CD4-positive, alpha-beta T cell treated with Interleukin-15 for 4 hours (primary cell): ENCODE measurements around the gene MLH1.
"Not testable (repeated sequence)": the region's sequence is repeated elsewhere in the genome, so short reads cannot be mapped to it uniquely, and the experiment has no call there.

Source experiments
- DNase-seq: peaks from one replicate; pipeline ENCODE4 v3.0.0-alpha.2; 2020; ENCODE audit warnings: low spot score

The MLH1 gene

DNA sequence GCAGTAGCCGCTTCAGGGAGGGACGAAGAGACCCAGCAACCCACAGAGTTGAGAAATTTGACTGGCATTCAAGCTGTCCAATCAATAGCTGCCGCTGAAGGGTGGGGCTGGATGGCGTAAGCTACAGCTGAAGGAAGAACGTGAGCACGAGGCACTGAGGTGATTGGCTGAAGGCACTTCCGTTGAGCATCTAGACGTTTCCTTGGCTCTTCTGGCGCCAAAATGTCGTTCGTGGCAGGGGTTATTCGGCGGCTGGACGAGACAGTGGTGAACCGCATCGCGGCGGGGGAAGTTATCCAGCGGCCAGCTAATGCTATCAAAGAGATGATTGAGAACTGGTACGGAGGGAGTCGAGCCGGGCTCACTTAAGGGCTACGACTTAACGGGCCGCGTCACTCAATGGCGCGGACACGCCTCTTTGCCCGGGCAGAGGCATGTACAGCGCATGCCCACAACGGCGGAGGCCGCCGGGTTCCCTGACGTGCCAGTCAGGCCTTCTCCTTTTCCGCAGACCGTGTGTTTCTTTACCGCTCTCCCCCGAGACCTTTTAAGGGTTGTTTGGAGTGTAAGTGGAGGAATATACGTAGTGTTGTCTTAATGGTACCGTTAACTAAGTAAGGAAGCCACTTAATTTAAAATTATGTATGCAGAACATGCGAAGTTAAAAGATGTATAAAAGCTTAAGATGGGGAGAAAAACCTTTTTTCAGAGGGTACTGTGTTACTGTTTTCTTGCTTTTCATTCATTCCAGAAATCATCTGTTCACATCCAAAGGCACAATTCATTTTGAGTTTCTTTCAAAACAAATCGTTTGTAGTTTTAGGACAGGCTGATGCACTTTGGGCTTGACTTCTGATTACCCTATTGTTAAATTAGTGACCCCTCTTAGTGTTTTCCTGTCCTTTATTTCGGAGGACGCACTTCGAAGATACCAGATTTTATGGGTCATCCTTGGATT, at the start of gene MLH1:
Gene MLH1 (plus strand): TSS at position 193 of the 958 bp plus-strand sequence. CDS start 30 bp downstream, at position 223.
- DNase-seq: peak; percentile 100

DNA sequence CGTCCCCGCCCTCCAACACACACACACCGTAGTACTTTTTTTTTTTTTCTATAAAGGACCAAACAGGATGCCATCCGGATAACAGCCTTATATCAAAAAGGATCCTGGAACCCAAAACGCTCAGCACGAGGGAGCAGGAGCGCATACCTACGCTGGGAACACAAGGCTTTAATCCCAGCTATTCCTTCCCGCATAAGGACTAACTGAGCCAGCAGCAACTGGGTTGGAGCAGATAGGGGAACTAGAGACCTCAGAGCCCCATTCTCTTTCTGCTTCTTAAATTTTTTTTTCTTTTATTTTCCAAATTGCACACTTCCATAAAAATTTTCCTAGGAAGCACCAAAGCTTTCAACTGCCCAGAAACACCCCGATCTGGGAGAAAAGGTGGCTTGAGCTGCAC, 49.7 kb upstream of the MLH1 start:
- no peak for DNase-seq

DNA sequence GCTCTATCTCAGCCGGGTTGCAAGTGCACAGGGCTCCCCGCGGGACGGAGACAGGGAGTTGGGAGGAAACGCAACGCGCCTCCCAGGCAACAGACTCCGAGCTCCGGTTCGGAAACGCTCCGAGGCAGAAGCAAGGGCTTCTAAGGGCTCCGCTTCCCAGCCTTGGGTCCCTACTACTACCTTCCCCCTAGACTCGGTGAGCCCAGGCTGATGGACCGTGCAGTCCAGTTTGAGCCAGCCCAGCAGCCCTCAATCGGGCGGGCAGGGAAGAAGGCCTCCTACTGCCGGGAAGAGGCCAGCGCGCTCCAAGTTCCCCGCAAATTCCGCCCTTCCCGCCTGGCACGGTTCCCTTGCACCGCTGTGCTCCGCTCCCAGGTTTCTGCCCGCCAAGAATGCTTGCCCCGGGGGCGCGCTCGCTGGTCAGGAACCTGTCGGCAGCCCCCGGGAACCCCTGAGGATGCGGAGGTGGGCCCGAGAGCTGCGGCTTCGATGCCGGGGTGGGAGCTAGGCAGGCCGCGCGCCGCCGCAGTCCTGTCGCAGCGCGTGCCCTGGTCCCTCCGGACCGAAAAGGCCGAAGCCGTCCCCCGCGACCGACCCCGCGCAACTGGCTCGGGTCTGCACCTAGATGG, 49.2 kb upstream of the MLH1 start:
- no peak for DNase-seq

DNA sequence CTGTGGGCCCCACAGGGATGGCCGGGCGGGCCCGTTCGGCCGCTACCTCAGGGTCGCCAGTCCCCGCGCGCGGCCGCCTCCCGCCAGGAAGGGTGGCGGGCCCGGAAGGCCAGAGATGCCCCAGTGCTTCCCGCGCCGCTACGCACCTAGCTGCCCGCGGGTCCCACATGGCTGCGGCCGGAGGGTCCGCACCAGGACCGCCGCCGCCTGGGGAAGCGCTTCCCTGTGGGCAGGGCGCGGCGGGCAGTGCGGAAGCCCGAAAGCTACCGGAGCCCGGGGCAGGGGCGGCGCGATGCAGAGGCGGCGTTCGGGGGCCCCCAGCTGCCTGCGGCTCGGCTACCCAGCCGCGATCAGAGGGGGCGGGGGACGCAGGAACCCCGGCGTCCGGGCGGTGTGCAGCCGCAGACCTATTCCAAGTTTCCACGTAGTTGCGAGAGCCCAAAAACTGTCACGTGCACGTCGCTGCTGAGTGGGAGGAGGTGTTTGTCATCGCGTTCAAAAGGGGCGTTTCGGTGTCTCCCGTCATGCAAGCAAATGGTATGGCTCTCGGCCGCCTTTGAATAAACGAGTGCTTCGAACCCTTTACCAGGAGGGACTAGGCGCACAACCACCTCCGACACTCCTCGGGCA, 48.6 kb upstream of the MLH1 start, which contains the start of gene TRANK1:
Gene TRANK1 (minus strand): TSS at position 414 of the 630 bp plus-strand sequence. CDS start 245 bp downstream, at position 169.
- DNase-seq: peak; percentile 80

DNA sequence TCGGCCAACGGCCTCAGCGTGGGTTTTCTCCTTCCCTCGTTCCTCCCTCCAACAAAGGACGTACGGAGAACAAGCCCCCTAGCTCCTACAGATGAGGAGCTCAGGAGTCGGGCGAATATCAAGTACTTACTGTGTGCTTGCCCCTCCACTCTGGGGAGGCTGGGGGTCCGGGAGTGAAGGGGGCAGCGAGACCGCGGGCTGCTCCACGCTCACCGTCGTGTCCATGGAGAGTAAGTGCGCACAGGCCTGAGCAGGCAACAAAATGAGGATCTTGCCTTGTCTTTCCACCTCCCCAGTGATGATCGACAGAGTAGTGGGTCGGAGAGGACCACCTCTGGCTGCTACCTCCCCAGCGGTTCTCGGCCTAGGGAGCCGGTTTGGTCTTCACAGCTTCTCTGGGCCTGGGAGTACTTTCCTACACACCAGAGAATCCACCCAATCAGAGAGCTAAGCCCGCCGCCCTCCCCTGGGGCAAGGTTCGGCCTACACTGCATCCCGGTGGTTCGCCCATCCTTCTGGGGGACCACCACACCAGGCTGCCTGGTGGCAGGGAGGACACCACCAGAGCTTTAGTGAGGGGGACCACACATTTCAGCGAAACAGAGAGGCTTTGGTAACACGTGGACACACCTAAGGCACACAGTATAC, 47.9 kb upstream of the MLH1 start:
- no peak for DNase-seq

DNA sequence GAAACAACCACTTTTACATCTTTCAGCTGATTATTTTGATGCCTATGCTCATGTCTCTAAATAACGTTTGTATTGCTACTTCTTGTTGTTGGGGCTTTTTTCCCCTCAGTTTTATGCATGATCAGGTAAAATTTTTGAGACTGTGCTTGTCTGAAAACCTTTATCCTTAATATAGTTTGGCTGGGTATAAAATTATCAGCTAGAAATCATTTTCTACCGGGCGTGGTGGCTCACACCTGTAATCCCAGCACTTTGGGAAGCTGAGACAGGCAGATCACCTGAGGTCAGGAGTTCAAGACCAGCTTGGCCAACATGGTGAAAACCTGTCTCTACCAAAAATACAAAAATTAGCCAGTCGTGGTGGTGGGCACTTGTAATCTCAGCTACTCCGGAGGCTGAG, 45.5 kb upstream of the MLH1 start:
- not testable (repeated sequence) for DNase-seq

DNA sequence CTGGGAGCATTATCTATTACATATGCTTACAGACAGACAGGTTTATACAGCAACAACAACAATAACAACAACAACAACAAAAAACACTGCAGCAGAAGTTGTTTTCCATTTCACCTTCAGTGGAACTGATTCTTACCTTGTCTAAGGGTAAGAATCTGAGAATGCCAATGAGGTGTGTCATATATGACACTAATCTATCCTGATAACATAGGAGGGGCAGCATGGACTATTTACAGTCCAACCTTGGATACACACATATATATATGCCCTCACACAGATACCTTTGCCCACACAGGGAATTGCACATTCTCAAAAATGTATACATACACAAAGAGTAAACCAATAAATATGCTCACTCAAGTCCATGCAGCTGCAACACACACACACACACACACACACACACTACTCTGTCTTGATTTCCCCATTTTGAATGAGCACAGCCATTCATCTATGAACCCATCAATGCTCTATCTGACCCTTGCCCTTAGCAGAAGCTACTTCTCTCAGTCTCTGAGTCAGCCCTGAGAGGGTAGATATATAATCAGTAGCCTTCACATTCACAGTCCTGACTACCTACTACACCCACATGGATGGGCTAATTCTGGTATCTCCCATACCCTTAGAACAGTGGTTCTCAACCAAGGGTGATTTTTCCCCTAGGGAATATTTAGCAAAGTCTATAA, 38.7 kb upstream of the MLH1 start:
- no peak for DNase-seq

DNA sequence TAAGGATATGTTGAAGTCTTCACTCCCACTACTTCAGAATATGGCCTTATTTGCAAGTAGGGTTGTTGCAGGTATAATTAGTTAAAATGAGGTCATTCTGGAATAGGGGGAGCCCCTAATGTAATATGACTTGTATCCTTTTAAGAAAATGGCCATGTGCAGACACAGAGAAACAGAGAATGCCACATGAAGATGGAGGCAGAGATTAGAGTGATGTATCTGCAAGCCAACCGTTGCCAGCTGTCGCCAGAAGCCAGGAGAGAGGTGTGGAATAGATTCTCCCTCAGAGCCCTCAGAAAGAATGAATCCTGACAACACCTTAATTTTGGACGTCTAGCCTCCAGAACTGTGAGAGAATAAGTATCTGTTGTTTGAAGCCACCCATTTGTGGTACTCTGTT, 37.2 kb upstream of the MLH1 start:
- no peak for DNase-seq

DNA sequence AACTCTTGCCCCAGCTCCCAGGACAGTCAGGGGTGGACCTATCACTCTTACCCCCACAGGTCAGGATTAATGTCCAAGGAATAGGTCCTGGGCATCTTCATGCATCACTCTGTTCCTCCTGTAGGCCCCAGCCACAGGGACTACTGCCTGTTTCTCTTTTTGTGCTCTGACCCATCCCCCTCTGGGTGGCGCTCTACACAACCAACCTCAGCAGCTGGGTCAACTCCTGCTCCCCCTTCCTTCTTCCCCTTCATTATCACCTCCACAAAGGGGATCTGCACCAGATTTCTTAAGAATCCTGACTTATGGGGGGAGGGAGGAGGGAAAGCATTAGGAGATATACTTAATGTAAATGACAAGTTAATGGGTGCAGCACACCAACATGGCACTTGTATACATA, 36.3 kb upstream of the MLH1 start:
- no peak for DNase-seq

DNA sequence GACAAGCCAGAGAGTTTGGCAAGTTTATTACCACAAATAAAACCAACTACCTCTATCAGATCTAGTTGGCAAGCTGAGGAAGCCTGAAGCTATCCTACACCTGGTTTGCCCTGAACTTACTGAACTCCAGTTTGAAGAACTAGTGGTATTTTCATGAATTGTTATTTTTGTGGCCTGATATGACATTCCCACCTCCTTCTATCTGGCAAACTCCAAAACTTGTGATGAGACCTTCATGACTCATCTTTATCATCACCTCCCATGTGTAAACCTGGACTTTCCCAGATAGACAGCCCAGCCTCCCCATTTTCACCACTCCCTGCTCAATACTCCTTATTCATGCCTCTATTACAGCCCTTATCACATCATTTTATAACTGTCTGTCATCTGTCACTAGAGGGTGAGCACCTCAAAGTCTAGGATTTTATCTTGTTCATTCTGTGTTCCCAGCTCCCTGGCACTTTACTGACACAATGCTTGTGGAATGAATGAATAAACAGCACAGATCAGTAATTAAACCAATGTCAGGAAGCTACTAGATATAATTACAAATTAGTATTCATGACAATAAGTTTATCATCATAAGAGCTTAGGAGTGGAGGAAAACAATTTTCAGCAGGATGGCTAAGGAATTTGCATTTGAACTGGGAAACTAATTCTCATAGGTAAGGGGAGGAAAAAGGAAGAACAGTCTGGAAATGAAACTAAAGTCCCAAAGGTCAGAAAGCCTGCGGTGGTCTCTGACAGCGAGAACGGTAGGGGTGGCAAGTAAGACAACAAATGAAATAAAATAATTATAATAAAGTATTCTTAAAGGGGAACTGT, 35.2 kb upstream of the MLH1 start:
- DNase-seq: peak; percentile 23

DNA sequence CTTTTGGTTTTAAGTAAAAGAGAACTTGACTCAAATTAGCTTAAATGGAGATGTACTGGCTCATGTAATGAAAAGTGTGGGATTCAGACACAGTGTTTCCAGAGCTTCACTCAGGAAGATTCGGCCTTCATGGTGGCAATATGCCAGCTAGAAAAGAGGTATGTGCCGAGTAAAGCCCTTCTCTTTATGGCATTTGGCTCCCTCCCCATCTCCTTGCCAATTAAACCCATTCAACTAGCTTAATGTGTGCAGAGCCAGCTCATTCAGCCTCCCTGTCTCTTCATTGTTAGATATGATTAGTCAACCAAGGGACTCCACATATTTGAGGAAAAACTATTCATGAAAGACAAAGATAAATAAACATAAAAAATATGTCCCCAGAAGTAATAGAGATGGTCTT, 33.5 kb upstream of the MLH1 start:
- no peak for DNase-seq

DNA sequence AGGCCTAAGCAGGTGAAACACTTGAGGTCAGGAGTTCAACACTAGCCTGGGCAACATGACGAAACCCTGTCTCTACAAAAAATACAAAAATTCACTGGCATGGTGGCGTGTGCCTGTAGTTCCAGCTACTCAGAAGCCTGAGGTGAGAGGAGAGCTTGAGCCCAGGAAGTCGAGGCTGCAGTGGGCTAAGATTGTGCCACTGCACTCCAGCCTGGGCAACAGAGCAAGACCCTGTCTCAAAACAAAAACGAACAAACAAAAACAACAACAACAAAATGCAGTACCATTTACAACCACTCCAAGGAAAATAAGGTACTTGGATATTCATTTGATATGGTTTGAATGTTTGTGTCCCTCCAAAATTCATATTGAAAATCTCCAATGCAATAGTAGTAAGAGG, 32.8 kb upstream of the MLH1 start:
- DNase-seq: no peak

DNA sequence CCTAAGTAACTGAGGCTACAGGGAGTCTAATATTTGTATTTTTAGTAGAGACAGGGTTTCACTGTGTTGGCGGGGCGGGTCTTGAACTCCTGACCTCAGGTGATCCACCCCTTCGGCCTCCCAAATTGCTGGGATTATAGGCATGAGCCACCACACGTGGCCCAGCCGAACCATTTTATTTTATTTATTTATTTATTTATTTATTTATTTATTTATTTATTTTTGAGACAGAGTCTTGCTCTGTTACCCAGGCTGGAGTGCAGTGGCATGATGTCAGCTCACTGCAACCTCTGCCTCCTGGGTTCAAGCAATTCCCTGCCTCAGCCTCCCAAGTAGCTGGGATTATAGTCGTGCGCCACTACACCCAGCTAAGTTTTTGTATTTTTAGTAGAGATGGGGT, 30.3 kb upstream of the MLH1 start:
- not testable (repeated sequence) for DNase-seq

DNA sequence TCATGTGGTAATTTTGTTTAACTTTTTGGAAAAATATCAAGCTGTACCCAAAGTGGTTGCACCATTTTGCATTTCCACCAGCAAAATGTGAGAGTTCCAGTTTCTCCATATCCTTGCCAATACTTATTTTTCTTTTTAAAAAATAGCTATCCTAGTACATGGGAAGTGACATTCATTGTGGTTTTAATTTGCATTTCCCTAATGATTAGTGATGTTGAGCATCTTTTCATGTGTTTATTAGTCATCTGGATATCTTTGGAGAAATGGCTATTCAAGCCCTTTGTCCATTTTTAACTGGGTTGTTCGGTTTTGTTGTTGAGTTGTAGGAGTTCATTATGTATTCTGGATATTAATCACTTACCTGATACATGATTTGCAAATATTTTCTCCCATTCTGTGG, 29.0 kb upstream of the MLH1 start:
- no peak for DNase-seq

DNA sequence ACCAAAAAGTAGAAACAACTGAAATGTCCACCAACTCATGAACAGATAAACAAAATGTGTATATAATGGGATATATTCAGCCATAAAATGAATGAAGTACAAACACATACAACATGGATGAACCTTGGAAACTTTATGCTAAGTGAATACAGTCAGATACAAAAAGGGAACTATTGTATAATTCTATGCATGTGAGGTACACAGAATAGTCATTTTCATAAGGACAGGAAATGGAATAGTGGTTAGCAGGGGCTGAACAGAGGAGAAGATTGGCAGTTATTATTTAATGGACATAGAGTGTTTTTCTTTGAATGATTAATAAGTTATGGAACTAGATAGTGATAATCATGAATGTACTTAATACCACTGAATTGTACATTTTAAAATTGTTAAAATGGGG, 28.5 kb upstream of the MLH1 start:
- no peak for DNase-seq

DNA sequence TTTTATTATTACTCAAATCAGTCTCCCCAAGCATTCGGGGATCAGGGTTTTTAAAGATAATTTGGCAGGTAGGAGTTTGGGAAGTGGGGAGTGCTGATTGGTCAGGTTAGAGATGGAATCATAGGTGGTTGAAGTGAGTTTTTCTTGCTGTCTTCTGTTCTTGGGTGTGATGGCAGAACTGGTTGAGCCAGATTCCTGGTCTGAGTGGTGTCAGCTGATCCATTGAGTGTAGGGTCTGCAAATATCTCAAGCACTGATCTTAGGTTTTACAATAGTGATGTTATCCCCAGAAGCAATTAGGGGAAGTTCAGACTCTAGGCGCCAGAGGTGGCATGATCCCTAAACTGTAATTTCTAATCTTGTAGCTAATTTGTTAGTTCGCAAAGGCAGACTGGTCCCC, 27.9 kb upstream of the MLH1 start:
- DNase-seq: no peak

DNA sequence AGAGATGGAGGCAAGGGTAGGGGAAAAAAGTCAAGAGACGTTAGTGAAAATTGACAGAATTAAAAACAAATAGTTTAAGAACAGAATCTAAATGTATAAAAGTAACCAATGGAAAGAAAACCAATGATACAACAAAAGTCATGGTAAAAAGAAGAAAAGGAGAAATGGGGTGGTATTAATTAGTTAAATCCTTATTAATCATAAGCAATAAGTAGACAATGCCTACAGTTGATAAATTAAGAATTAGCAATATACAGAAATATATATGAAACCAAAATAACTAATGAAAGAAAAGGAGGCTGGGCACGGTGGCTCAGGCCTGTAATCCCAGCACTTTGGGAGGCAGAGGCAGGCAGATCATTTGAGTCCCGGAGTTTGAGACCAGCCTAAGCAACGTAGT, 24.2 kb upstream of the MLH1 start:
- no peak for DNase-seq

DNA sequence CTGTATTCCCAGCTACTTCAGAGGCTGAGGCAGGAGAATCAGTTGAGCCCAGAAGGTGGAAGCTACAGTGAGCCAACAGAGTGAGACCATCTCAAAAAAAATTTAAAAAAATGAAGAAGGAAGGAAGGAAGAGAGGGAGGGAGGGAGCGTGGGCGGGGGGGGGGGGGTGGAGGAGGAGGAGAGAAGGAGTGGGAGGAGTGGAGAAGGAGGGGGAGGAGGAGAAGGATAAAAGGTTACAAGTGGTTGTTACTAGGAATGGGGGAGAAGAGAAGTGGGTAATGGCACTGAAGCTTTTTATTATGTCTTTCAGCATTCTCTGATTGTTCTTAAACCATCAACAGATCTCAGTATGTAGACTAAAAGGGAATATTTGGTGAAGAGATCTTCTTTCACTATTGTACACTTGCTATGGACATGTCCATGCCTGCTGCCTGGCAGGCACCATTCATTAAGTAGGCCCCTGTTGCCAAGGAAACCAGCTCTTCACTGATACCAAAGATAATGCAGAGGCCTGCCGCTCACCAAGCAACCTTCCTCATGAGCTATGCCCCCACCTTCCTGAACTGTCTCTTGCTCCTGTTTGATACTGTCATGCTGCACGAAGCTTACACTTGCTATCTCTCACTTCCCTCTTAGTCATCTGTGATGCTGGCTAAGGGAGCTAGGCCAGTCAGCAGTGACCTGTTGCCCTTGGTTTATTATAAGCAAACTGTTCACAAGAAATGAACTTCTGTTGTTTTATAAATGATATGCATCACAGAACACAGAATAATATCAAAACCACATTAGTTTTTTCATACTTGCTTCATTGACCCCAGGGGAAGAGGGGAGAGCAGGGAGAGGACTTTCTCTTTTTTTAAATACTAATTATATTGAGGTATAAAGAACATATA, 23.5 kb upstream of the MLH1 start:
- peak; percentile 71 for DNase-seq

DNA sequence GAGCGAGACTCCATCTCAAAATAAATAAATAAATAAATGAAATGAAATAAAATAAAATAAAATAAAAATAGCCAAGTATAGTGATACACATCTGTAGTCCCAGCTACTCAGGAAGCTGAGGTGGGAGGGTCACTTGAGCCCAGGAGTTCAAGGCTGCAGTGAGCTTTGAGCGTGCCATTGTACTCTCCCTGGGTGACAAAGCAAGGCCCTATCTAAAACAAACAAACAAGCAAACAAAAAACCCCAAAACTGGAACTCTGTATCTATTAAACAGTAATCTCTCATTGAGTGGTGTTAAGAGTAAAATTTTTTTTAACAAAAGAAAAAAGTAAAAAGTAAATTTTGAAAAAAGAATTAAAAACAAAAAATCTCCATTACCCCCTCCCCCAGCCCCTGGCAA, 21.2 kb upstream of the MLH1 start:
- no peak for DNase-seq

DNA sequence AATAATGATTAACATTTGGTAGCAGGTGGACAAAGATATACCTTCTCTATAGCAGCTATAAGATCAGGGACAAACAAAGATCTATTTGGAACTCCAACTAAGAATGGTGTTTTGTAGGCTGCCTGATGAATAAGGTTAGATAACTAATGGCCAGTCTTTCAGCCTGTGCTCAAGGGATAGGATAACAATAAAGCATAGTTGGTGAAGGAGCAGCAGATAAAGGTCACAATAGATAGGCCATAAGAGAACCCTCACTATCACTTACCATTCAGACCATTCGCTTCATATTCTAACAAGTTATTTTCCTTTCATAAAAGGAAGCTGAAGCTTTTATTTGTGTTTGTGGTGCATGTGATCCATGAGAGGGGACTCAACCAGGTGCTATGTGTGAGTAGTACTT, 20.2 kb upstream of the MLH1 start:
- DNase-seq: no peak
